ENCODE measurements around the gene PDCD2.

Gene PDCD2

GRCh38 chr6:170605574-170606259, 21.3 kb upstream of the PDCD2 start:
- Histone ChIP-seq H3K9me3 (ENCODE audit: control insufficient read depth, insufficient read depth, low read length) (no peaks in the 10 kb centered on the region), H3K79me2 (ENCODE audit: control insufficient read depth, low read length) (no peaks in the 10 kb centered on the region), H4K20me1 (ENCODE audit: control insufficient read depth, insufficient read depth, low read depth, low read length) (no peaks in the 10 kb centered on the region), H3K4me2 (ENCODE audit: low read length) (no peak overlapping the region), H3K4me3 (ENCODE audit: low read length) (no peak overlapping the region), H3K36me3 (ENCODE audit: control insufficient read depth, low read length) (no peaks in the 10 kb centered on the region), H3K4me1 (ENCODE audit: control insufficient read depth, low read length) (no peaks in the 10 kb centered on the region), H3K9me2 (replicated peaks; ENCODE audit: control insufficient read depth, low read length) (no peaks in the 10 kb centered on the region), H3F3A (ENCODE audit: control insufficient read depth, insufficient read depth) (no peaks in the 10 kb centered on the region), H3K27me3 (ENCODE audit: control insufficient read depth, low read length) (peaks cover 12% of the 10 kb centered on the region; the same call in 1 of the 2 replicates), H3K27ac (ENCODE audit: low read depth, low read length) (no peak overlapping the region)
- TF ChIP-seq CTCF (IDR thresholded peaks at IDR 0.05; ENCODE audit: low read depth, low read length, poor library complexity, severe bottlenecking) (no peak), EZH2phosphoT487 (IDR thresholded peaks at IDR 0.05; ENCODE audit: borderline replicate concordance, low read length) (no peak)

GRCh38 chr6:170597278-170597677, 12.8 kb upstream of the PDCD2 start:
- no peak for TF ChIP-seq CTCF (IDR thresholded peaks at IDR 0.05; ENCODE audit: low read depth, low read length, poor library complexity, severe bottlenecking)
- TF ChIP-seq EZH2phosphoT487 (IDR thresholded peaks at IDR 0.05; ENCODE audit: borderline replicate concordance, low read length): no peak
- no peaks in the 10 kb centered on the region for H3K9me2 ChIP-seq (replicated peaks; ENCODE audit: control insufficient read depth, low read length)
- H3K4me2 ChIP-seq (ENCODE audit: low read length): no peak overlapping the region

GRCh38 chr6:170596426-170596825, 12.0 kb upstream of the PDCD2 start:
- no peaks in the 10 kb centered on the region for H3K4me1 ChIP-seq (ENCODE audit: control insufficient read depth, low read length)
- H3K9me3 ChIP-seq (ENCODE audit: control insufficient read depth, insufficient read depth, low read length): no peaks in the 10 kb centered on the region
- H3K27me3 ChIP-seq (ENCODE audit: control insufficient read depth, low read length): 0 out of 2 replicates have a peak, but pooled peaks cover 6% of the 10 kb centered on the region
- H3K79me2 ChIP-seq (ENCODE audit: control insufficient read depth, low read length): no peaks in the 10 kb centered on the region
- H3K4me3 ChIP-seq (ENCODE audit: low read length): no peak overlapping the region
- TF ChIP-seq EZH2phosphoT487 (IDR thresholded peaks at IDR 0.05; ENCODE audit: borderline replicate concordance, low read length) (no peak), CTCF (IDR thresholded peaks at IDR 0.05; ENCODE audit: low read depth, low read length, poor library complexity, severe bottlenecking) (no peak)
- H3K36me3 ChIP-seq (ENCODE audit: control insufficient read depth, low read length): no peaks in the 10 kb centered on the region
- no peaks in the 10 kb centered on the region for H3K9me2 ChIP-seq (replicated peaks; ENCODE audit: control insufficient read depth, low read length)
- no peak overlapping the region for H3K4me2 ChIP-seq (ENCODE audit: low read length)
- H3K27ac ChIP-seq (ENCODE audit: low read depth, low read length): no peak overlapping the region
- no peaks in the 10 kb centered on the region for H3F3A ChIP-seq (ENCODE audit: control insufficient read depth, insufficient read depth)
- H4K20me1 ChIP-seq (ENCODE audit: control insufficient read depth, insufficient read depth, low read depth, low read length): no peaks in the 10 kb centered on the region

More at GRCh38 chr6:170597278-170597677, 12.8 kb upstream of the PDCD2 start:
- no peaks in the 10 kb centered on the region for H3K36me3 ChIP-seq (ENCODE audit: control insufficient read depth, low read length)
- H3K27ac ChIP-seq (ENCODE audit: low read depth, low read length): no peak overlapping the region
- no peaks in the 10 kb centered on the region for H3K79me2 ChIP-seq (ENCODE audit: control insufficient read depth, low read length)
- no peaks in the 10 kb centered on the region for H3K9me3 ChIP-seq (ENCODE audit: control insufficient read depth, insufficient read depth, low read length)
- H3K4me1 ChIP-seq (ENCODE audit: control insufficient read depth, low read length): no peaks in the 10 kb centered on the region
- 0 out of 2 replicates have a peak, but pooled peaks cover 6% of the 10 kb centered on the region for H3K27me3 ChIP-seq (ENCODE audit: control insufficient read depth, low read length)
- no peaks in the 10 kb centered on the region for H4K20me1 ChIP-seq (ENCODE audit: control insufficient read depth, insufficient read depth, low read depth, low read length)
- no peaks in the 10 kb centered on the region for H3F3A ChIP-seq (ENCODE audit: control insufficient read depth, insufficient read depth)
- no peak overlapping the region for H3K4me3 ChIP-seq (ENCODE audit: low read length)

All from DOHH2 (cell line).